ENCODE measurements around the gene ZCRB1.
A peak's percentile ranks its signal among the peaks of the same experiment; 100 is the strongest.

ZCRB1 gene

GRCh38 chr12:42278128-42278510 lies 47.8 kb downstream of the ZCRB1 start:
- DNase-seq (ENCODE audit: low read depth, low spot score), result peak; percentile 56

- no peak for DNase-seq (ENCODE audit: low read depth, low spot score)
Measured at GRCh38 chr12:42277396-42278127, 48.3 kb downstream of the ZCRB1 start.

- DNase-seq (ENCODE audit: low read depth, low spot score), result no peak
Measured at GRCh38 chr12:42275499-42275898, 50.4 kb downstream of the ZCRB1 start.

GRCh38 chr12:42273706-42274105 lies 52.2 kb downstream of the ZCRB1 start:
- DNase-seq (ENCODE audit: low read depth, low spot score), result no peak

GRCh38 chr12:42270596-42270995 lies 55.3 kb downstream of the ZCRB1 start:
- no peak for DNase-seq (ENCODE audit: low read depth, low spot score)

GRCh38 chr12:42267413-42268190 lies 58.3 kb downstream of the ZCRB1 start:
- no peak for DNase-seq (ENCODE audit: low read depth, low spot score)

GRCh38 chr12:42266579-42267230 lies 59.2 kb downstream of the ZCRB1 start:
- no peak for DNase-seq (ENCODE audit: low read depth, low spot score)

- no peak for DNase-seq (ENCODE audit: low read depth, low spot score)
Measured at GRCh38 chr12:42262271-42262670, 63.6 kb downstream of the ZCRB1 start.
